NCI-H2171 treated with DMSO at 0.1 percent for 48 hours (cell line): ENCODE measurements around the gene PTPRN2.
"Not testable (repeated sequence)": the region's sequence is repeated elsewhere in the genome, so short reads cannot be mapped to it uniquely, and the experiment has no call there.

Experiments
- DNase-seq: peaks from one replicate; lab custom pipeline; 2025; lab: John Stamatoyannopoulos, UW

Gene PTPRN2

GRCh38 chr7:158175779-158176178 is 411.8 kb downstream of the PTPRN2 start:
- DNase-seq, result no peak

- no peak for DNase-seq
Observed at GRCh38 chr7:158174947-158175346, 412.7 kb downstream of the PTPRN2 start.

DNA sequence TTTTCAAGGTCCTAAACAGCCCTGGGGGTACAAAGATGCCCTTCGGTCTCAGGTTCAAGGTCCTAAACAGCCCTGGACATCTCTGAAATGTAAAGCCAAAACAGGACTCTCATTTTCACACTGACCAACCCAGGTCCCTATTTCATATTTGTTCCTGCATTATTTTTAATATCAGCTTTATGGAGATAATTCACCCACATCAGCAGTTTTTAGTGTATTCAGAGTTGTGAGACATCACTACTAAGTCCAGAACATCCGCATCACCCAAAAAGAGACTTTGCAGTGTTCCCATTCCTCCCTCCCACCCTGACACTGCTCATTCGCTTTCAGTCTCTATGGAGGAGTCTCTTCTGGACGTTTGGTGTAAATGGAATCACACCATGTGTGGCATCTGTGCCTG is 420.2 kb downstream of the PTPRN2 start:
- DNase-seq, result no peak

GRCh38 chr7:158166386-158167340 is 421.0 kb downstream of the PTPRN2 start:
- DNase-seq, result no peak

DNA sequence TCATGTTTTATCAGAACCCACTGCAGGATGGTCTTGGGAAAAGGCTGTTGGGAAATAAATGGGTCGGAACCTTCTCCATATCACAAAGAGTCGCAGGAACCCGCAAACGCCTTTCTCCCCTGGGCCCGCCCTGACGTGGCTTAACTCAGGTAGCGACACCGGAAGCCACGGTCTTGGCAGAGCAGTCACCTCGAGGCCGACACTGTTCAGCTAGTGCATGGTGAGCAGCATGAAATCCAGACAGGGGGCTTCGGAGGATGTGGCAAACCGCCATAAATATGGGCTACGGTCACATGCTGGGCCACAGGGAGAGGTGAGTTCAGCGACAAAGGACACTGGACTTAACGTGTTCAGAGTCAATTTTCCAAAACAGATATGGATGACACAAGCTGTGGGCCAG is 421.9 kb downstream of the PTPRN2 start:
- DNase-seq, result no peak

DNA sequence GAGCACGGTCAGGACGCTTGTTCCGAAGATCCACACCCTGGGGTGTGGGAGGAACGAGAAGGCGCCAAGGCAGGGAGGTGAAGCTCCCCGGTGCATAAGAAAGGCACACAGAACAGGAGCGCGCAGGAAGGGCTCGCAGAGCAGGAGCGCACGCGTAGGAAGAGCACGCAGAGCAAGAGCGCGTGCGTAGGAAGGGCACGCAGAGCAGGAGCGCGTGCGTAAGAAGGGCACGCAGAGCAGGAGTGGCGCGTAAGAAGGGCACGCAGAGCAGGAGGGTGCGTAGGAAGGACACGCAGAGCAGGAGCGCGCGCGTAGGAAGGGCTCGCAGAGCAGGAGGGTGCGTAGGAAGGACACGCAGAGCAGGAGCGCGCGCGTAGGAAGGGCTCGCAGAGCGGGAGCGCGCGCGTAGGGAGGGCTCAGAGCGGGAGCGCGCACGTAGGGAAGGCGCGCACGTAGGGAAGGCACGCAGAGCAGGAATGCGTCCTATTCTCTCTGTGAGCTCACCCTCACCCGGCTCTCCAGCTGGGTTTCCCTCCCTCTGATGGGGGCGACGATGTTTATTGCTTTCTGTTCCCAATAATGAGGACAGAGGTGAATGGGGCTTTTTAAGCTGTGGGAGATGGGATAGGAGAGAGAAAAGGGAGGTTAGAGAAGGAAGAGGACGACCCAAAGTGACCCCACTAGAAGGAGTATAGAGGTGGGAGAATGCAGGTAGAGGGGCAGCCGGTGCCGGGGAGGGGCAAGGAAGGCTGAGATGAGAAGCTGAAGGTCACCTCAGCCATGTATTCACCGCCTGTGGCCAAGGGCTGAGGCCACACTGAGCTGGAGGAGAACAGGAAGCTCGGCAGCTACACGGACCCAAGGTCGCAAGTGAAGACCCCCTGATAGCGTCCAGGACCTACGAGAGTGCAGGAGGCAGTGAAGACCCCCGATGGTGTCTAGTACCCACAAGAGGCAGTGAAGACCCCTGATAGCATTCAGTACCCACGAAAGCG is 423.2 kb downstream of the PTPRN2 start:
- no peak for DNase-seq

DNA sequence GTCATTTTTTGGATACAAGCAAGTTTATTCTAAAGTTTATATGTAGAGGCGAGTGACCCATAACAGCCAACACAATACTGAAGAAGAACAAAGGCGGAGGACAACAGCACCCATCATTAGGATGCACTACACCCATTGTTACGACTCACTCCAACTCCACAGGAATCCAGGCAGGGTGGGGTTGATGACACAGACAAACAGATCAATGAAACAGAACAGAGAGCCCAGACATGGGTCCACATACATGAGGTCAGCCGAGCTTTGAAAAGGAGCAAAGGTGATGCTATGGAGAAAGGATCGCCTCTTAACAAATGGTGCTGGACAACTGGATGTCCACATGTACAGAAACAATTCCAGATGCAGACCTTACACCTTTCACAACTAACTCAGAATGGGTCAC is 426.4 kb downstream of the PTPRN2 start:
- no peak for DNase-seq

- DNase-seq, result no peak
Observed at GRCh38 chr7:158160199-158160598, 427.4 kb downstream of the PTPRN2 start.

DNA sequence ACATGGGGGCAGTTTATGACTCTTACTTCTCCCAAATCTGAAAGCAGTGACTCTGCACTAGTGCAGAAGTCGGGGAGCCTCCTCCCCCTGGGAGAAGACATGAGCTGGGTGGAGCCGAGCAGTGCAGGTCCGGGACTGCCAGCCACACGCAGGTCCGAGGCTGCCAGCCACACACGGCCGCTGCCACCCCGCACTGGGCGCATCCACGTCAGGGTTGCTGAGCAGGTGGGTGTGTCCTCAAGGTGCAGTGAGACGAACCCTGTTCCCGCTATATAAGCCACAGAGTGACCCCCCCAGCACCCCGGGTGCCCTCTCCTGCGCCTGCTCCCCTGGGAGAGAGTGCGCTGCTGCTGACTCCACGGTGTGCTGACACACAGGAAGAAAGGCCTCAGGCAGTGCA is 430.2 kb downstream of the PTPRN2 start:
- DNase-seq, result no peak

DNA sequence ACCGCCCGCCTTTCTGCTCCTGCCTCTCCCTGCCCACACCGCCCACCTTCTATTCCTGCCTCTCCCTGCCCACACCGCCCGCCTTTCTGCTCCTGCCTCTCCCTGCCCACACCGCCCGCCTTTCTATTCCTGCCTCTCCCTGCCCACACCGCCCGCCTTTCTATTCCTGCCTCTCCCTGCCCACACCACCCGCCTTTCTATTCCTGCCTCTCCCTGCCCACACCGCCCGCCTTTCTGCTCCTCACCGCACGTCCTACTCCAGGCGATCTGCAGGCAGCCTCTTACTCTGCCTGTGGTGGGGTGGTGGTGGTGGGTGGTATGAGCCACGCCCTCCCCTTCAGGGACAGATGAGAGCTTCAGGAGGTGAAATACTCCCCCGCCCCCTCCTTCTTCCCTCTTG is 436.4 kb downstream of the PTPRN2 start:
- not testable (repeated sequence) for DNase-seq

DNA sequence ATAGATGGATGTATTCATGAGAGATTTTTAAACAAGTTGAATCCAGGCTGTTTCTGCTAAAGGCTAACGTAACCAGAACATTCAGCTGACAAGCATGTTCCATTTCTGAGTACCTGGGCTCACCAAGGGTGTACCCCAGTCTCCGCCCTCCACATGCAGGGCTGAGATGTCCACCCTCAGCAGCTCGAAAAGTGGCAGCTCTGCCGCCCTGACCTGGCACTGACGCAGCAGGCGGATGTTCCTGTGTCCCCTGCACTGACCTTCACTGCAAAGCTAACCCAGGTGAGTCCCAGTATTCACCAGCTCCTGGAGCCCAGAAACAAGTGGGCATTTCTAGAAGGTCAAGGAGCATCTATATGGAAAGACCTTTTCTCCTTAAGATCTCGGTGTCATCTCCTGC is 437.4 kb downstream of the PTPRN2 start:
- no peak for DNase-seq

- DNase-seq, result not testable (repeated sequence)
Observed at GRCh38 chr7:158147431-158147830, 440.2 kb downstream of the PTPRN2 start.

GRCh38 chr7:158145370-158145769 is 442.3 kb downstream of the PTPRN2 start:
- no peak for DNase-seq

GRCh38 chr7:158143196-158144120 is 444.2 kb downstream of the PTPRN2 start:
- no peak for DNase-seq

DNA sequence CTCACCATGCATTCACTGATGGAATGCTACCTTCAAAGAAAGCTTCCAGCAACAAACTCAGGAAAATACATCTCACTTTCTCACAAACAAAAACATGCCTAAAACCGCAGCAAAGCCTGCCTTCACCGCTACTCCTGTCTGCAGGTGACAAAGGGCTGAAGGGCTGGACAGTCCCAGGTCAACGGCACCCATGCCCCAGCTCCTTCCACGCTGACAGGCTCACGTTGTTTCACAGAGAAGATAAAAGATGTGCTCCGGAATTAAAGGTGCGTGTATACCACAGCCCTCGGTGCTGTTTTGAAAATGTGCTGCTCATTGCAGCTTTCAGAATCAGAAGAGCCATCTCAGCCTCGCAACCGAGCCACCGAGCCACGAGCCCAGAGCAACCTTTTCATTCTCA is 445.0 kb downstream of the PTPRN2 start:
- no peak for DNase-seq

GRCh38 chr7:158141806-158142518 is 445.7 kb downstream of the PTPRN2 start:
- no peak for DNase-seq

GRCh38 chr7:158141221-158141582 is 446.4 kb downstream of the PTPRN2 start:
- no peak for DNase-seq

GRCh38 chr7:158140538-158141220 is 446.9 kb downstream of the PTPRN2 start:
- DNase-seq, result no peak

DNA sequence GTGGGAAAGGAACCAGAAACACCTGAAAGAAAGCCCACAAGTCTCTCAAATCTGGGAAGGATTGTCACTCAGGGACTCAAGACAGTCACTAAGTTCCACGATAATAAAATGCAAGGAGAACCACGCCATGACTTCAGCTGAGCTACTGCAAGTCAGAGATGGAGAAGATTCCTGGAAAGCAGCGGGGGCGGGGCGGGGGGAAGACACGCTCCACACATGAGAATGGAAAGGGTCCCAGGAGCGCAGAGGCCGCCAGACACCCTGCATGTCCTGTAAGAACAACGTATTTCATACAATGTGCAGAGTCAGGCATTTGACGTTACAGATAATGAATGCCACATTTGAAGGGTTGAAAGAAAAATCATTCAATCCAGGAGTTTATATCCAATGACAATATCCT is 448.1 kb downstream of the PTPRN2 start:
- DNase-seq, result no peak

GRCh38 chr7:158138329-158138597 is 449.4 kb downstream of the PTPRN2 start:
- no peak for DNase-seq
